SH-SY5Y (cell line): ENCODE measurements around the gene TOX3.

Experiments
- GATA2 ChIP-seq: IDR thresholded peaks from 2 replicates; pipeline ENCODE4 v1.6.1; 2011; ENCODE audit warnings: mild to moderate bottlenecking, low read depth, low read length
- GATA3 ChIP-seq: IDR thresholded peaks from 2 replicates; pipeline ENCODE4 v1.6.1; 2011; ENCODE audit warnings: low read depth, mild to moderate bottlenecking, low read length, moderate library complexity

DNA sequence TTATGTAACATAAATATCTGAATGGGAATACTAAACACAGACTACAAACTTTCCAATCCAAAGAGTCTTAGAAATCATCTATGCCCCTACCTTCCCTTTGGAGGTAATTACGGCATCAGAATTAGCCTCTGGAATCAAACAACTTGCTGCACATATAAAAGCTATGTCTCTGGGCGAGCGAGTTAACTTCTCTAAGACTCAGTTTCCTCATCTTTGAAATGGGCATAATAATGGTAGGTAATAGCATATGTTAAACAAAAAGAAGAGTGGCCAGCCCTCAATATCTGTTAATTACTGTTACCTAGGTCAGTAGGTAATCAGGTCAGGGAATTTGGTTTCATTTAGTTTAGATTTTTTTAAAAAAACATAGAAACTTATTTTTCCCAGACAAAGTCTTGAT lies 153.5 kb downstream of the TOX3 start:
- TF ChIP-seq GATA3 (no peak), GATA2 (no peak)
